IPS-NIHi11 (cell line): Measurements from ENCODE around the gene KLHL40.
"Not testable (repeated sequence)": the region's sequence is repeated elsewhere in the genome, so short reads cannot be mapped to it uniquely, and the experiment has no call there.

Source experiments
- DNase-seq: peaks from one replicate; pipeline ENCODE4 v3.0.0; 2012; ENCODE audit warnings: mixed read lengths, low spot score

KLHL40 gene

DNA sequence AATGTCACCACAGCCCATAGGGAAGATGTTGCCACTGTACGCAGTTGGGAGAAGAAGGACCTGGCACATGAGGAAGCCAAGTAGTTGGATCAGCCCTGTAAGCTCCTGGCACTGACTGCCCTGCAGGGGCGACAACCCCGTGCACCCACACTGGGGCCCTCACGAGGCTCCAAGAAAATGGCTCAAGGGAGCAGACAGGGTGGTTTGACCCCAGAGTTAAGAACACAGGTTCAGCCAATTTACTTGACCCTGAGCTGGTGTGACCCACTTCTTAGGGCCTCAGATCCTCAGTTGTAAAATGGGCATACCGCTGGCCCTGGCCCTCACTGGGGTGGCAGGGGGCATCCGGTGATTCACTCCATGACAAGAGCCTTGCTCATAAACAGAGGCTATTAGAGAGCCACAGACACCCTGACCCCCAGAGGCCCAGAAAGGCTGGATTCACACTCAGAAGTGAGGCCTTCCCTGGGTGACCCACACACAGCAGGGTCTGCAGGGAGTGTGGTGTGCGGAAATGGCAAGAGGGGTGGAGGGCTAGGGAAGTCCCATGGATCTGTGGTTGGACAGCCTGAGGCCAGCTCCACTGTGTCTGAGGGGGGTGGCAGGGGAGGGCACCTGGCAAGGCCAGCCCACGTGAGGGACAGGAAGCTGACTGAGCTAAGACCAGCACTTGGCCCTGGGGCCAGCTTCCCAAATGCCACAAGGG lies 19.0 kb downstream of the KLHL40 start:
- DNase-seq: no peak

DNA sequence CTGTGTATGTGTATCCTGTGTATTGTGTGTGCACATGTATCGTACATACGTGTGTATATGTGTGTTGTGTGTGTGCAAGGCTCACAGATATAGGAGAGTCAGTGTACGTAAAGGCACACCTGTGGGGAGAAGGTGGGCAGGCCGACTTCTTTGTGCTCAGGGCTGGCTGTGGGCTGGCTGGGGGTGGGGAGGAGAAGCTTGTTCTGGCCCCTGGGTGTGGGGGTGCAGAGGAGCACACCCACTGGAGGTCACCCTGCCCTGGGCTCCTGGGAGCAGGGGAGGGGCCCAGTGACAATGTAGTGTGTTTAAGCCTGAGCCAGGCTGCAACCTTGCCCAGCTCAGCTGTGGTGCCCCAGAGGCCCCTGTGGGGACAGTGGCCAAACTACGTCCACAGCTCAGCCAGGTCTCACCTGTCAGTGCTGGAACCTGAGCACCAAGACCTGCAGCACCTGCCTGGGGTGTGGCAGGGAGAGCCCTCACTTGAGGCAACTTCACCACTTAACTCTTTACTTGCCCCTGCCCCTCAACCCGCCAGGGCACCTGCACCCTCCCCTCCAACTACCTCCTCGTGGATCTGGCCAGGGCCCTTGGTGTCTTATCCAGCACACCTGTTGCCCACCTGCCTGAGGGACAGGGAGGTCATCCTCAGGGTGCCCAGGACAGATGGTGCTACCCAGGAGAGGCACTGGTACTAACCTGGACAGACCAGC lies 19.9 kb downstream of the KLHL40 start:
- DNase-seq: no peak

DNA sequence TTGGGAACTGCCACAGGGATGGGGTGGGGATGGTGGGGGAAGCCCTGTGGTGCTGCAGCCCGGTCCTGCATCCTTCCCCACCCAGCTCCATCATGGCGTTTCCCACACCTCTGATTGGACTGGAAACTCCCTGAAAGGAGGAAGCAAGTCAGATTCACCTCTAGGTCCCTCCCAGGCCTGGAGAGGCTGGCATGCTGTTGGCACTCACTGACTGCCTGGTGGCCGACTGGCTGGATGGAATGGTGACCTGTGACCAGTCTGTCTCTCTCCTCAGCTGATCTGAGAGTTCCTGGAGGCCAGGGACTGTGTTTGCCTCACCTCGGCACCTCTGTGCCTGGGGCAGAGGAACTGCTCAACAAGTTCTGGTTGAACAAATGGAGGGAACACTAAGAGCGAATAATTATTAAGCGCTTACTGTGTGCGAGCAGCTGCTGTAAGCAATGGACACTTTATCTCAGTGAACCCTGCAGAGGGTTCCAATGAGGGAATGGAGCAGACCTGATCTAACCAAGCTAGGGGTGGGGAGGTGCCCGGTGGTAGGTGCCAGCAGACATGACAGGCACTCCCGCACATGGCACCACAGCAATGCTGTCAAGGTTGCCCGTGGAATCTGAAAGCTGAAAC lies 20.7 kb downstream of the KLHL40 start:
- DNase-seq: no peak

DNA sequence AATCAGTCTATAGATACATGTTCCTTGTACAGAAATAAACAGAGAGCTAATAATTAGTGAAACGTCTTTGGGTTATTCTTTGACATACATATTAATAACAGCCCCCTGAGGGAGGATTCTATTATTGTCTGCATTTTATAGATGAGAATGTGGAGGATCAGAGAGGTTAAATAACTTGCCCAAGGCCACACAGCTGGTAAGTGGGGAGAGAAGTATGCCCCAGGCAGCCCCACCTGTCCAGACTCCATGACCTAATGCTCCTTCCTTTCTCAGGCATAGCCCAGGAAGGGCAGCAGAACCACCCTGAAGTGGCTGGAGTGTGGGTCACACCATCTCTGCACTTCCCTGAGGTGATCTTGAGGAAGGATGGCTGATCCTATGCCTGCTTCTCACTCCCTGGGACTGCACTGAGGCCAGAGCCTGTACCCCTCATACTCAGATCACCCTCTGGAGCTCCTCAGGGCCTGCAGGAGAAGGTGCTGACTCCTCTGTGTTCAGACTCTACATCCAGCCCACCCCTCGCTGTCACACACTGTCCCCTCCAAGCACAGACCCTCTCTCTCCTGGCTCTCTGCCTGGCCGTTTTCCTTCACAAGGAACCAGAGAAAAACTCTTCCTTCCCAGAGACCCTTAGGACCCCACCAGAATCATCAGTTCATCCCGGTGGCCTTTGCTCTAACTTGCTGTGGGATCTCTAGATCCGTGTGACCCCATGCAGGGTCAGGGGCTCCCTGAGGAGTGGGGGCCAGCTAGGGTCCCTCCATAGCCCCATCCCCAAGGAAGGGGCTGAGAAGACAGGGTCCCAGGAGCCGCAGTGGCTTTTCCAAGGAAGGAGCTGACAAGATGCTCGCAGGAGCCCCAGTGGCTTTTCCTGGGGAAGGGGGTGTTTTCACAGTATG lies 21.6 kb downstream of the KLHL40 start:
- DNase-seq: no peak

DNA sequence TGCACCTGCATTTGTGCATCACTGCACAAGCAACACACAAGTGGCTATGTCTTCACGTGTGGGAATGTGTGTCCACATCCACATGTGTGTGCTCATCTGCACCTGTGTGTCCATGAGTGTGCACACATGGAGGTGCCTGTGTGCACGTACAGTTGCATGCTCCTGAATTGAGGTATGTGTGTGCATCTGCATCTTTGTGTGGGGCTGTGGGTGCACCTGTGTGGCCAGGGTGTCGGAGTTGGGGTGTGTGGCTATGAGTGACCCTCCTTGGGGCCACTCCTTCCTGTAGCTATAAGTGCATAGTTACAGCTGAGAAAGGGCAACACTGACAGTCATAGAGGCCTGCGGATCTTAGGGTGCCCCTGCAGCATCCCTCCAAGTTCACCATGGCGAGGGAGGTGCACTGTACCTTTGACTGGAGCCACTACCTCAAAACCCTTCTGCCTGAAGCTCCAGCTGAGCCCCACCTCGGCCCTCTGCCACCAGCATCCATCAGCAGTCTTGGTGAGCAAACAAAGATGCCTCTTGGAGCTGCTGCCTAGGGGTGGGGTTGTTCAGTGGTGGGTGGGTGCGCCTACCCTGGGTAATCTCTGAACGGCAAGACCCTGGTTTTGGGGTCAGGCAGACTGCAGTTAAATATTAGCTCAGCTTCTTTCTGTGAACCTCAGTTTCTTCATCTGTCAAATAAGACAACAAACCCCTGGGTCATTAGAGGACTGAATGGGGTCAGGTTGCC lies 22.5 kb downstream of the KLHL40 start:
- no peak for DNase-seq

DNA sequence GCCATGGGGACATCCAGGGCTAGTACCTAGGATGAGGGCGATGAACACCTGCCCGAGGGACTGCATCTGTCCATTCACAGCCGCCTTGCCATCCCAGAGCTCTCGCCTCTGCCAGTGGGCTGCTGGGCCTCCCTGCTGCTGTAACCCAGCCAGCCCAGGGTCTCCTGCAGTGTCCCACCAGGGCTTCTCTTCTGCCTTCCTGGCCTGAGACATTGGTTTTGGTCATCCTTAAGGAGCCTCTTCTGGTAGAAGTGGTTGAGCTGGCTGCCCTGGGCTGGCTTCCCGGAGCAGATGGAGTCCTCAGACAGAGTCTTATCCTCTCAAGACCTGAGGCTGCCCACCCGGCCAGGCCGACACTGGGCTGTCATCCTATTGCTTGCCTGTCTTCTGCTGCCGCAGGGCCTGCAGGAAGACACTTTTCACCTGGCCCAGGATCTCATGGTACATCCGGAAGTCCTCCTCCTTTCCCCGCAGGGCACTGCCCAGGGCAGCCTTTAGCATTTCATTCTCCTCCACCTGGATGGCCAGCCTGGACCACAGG lies 23.3 kb downstream of the KLHL40 start:
- DNase-seq: no peak

DNA sequence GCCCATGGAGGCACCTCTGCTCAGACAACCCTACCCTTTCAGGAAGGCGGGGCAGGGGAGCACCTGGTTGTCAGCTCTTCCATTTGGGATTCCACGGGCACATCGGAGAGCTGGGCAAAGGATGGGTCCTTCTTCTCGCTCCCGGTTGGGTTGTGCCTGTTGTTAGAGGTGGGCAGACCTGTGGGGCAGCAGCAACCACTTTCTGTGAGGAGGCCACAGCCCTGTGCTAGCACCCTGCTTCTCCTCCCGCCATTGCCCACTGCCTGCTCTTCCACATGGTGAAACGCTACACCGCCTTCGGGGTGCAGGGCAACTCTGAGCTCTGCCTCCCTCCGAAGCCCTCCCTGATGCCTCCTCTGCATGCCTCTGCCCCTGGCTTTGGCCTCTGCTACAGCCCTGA lies 24.3 kb downstream of the KLHL40 start:
- no peak for DNase-seq

DNA sequence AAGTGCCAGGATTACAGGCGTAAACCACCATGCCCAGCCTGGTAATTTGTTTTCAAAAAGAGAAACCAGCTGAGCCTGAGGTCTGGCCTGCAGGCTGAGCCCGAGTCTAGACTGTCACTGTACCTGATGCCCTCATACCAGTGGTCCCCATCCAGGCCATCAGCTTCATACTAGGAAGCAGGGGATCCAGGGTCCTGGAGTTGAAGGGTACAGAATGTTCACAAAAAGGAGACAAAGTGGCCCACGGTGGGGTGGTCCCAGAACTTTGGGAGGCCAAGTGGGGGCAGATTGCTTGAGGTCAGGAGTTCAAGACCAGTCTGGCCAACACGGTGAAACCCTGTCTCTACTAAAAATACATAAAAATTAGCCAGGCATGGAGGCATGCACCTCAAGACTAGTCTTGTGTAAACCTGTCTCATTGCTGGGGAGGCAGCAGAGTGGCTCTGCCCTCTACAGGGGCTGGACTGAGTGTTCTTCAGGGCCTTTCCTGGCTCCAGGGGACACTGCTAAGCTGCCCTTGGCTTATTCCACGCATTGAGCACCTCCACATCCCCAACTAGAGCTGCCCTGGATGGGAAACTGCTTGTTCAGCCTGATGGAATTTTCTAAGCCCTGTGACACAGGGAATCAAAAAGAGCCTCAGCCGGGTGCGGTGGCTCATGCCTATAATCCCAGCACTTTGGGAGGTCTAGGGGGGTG lies 25.1 kb downstream of the KLHL40 start:
- no peak for DNase-seq

DNA sequence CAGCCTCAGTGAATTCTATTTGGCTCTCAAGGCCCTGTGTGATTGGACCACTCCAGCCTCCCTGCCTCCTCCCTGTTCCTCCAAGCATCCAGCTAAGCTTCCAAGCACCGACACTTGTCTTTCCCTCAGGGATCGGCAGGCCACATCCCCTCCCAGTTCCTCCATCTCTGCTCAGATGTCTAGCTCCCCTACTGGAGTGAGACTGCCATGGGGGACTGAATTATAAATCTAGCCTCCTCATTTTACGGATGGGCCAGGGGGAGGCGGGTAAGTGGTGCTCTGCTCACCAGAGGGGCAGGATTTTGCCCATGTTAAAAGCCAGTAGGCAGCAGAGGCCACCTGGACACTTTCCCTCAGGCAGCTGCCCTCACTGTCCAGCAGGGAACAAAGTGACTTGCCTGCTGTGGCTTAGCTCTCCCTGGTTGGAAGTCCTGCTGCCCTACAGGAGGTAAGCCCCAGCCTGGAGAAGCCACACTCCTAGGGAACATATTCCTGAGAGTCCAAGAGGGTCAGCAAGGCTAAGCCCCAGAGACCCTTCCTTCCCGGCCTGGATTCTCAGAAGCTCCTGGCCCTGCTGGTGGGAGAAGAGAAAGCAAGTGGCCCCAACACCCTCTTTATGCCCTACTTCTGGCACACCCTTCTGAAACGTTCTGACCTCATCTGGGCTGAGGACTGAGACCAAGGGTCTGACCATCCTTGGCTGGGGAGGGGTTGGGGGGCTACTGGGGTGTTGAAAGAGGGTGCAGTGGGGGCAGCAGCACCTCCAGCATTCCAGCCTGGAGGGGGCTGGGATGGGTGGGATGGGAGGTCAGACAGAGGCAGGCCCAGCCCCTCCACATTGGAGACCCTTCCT lies 26.4 kb downstream of the KLHL40 start:
- no peak for DNase-seq

DNA sequence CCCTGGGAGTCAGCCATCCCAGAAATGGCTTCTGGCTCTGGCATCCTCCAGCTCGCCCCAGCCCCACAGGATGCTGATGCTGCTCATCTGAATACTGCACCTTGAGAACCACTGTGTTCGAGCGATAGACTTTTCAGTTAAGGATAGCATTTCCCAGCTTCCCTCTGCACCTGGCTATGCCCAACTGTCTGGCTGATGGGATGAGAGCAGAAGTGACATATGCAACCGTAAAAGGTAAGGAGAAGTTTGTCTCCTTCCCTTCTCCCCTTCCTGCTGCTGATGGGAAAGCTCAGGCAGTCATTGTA lies 27.0 kb downstream of the KLHL40 start:
- DNase-seq: no peak

DNA sequence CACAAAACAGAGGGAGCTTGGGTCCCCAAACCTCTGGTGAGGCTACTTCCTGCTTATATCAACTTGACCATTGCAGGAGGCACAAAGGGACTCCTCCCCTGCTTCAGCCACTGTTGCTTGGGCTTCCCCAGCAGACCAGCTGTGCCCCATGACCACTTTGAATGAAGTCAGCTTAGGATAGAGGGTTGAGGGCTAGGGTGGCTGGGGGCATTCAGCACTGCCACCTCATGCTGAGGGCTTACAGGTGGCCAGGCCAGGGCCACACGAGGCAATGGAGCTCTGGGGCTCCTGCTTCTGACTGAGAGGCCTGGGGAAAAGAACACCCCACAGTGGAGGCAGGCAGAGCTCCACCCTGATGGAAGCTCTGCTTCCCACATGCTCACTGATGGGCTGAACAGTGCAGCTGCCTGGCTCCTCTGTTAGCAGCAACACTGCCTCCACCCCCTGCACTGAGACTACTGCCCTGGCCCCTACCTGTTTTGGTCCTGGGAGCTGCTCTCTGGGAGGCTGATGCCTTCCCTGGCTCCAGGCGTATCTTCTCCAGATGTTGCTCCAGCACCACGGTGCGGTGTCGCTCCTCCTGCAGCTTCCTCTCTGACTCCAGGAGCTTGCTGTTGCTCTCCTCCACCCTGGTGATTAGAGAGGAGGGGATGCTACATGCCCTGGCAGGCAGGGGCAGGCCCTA lies 27.5 kb downstream of the KLHL40 start:
- no peak for DNase-seq

DNA sequence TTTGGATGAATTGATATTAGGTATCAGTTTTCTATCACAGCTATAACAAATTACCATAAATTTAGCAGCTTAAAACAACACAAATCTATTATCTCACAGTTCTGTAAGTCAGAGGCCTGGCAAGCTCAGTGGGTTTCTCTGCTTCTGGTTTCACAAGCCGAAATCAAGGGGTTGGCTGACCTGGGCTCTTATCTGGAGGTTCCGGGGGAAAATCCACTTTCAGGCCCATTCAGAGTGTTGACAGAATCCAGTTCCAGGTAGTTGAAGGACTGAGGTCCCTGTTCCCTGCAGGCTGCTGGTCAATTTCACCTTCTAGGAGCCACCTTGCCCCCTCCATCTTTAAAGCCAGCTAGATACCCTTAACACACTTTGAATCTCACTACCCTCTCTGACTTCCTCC lies 28.4 kb downstream of the KLHL40 start:
- no peak for DNase-seq

DNA sequence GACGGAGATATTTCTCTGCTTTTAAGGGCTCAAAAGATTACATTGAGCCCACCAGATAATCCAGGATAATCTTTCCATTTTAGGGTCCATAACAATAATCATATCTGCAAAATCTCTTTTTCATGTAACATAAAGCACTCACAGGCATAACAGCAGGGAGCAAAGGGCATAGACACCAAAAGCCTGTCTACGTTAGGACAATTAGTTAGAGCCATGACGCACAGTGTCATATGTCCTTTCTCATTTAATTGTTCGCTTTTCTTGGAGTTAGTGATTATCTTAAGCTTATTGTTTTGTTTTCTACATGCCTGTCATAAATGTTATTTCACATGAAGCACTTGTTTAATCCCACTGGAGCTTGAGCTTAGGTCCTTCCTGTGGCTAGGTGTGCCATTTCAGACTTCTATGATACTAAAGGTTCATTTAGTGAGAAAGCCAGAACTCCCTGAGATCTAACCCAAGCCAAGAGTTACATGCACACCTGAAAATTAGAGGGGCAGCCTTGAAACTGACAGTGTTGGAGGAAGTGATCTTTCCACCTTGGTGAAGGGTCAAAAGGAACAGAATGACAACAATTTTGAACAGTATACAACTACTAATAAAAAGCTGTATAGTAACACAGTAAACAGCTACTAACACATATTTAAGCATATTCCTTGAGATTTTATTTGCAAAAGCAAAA lies 29.0 kb downstream of the KLHL40 start:
- no peak for DNase-seq

DNA sequence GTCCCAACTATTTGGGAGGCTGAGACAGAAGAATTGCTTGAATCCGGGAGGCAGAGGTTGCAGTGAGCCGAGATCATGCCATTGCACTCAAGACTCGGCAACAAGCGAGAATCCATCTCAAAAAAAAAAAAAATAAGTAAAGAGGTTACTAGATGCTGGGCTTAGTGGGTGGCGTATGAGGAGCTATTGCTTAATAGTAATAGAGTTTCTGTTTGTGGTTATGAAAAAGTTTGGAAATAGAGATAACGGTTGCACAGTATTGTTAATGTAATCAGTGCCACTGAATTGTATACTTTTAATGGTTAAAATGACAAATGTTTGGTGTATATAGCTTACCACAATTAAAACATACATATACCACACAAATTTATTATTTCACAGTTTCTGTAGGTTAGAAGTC lies 32.0 kb downstream of the KLHL40 start:
- DNase-seq: no peak

DNA sequence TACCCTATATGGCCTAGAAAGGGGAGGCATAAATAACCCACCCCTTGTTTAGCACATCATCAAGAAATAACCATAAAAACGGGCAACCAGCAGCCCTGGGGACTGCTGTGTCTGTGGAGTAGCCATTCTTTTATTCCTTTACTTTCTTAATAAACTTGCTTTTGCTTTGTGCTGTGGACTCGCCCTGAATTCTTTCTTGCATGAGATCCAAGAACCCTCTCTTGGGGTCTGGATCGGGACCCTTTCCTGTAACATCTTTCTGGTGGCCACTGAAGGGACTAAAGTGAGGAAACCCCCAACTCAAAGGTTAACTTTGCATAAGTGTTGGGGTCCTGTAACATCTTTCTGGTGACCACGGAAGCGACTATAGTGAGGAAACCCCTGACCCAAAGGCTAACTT lies 33.0 kb downstream of the KLHL40 start:
- no peak for DNase-seq

DNA sequence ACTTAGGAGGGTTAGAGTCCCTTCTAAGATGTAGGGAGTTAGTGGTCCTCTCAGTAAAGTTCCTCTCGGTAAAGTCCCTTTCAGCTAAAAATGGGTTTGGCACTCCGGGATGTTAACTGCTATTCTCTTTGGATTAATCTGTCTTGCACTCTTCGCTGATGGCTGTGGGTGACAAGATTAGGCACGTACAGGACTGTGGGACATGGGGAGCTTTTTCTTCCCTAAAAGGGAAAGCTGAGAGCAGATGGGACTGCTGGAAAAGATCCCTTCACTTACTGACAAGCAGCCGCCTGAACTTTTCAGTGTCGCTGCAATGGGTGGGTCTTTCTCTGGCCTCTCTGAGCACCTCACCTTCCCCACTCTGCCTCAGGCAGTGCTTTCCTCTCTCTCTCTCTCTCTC lies 33.7 kb downstream of the KLHL40 start:
- DNase-seq: no peak

DNA sequence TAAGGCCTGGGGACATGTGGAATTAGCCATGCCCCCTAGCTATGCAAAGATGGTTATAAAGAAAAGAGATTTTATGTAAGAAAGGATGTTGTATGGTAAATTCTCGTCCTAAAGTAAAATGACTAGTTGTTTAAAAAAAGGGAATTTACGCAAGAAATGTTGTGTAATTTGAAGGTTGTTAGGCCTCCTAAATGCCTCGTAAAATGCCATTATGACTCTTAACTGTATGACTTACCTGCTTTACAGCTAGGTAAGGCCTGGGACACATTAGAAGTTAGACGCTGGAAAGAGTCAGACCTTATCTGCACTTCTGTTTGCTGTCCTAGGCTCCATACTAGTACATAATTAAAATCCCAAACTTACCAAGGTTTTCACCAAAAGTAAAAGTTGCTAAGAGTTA lies 34.8 kb downstream of the KLHL40 start:
- no peak for DNase-seq

DNA sequence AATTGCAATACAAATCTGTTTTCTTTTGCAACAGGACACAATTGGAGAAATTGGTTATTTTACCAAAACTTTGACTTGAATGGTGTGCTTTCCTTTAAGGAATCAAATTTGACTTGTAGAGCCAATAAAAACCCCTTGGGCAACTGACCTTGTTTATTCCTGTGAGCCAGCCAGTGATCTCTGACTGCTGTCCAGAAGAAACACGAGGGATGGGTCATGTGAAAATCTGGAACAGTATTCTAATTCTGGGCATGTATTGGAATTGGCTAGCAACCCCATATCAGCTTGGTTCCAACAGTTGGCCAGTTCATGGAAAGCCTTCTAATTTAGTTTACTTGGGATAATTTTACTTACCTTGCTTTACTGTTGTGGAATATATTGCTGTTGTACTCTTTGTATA lies 36.4 kb downstream of the KLHL40 start:
- no peak for DNase-seq

DNA sequence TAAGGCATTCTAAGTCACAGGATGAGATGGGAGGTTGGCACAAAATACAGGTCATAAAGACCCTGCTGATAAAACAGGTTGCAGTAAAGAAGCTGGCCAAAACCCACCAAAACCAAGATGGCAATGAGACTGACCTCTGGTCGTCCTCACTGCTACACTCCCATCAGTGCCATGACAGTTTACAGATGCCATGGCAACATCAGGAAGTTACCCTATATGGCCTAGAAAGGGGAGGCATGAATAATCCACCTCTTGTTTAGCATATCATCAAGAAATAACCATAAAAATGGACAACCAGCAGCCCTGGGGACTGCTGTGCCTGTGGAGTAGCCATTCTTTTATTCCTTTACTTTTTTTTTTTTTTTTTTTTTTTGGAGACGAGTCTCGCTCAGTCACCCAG lies 37.1 kb downstream of the KLHL40 start:
- not testable (repeated sequence) for DNase-seq
